ENCODE data around the gene VIPR1.
A peak's percentile ranks its signal among the peaks of the same experiment; 100 is the strongest.

The VIPR1 gene

DNA sequence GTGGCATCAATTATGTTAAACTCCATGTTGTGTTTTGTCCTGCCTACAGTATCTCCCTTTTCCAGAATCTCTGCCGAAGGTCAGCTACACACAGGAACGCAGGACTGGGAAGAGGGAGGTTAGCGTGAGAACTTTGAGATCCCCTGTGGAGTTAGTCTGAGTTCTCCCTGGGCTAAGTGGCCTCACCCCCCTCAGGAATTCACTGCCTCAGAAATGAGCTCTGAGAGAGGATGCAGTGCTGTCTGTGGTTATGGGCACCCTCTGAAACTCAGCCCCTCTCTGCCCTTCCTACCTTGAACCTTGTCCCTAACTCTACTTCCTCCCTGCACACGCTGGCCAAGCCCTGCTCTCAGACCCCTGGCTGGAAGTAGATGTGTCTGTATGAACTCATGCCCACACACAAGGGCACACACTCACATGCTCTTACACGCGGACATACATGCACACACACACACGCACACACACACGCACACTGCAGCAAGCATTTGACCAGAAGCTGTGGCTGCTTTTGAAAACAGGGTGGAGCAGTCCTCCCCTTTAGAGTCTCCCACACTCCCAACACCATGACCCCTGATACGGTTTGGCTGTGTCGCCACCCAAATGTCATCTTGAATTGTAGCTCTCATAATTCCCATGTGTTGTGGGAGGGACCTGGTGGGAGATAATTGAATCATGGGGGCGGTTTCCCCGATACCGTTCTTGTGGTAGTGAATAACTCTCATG lies 5.3 kb upstream of the VIPR1 start:
- Histone ChIP-seq H3K4me3 (ENCODE audit: low read length) (no peak overlapping the region), H3K56ac (ENCODE audit: low read length) (peak overlapping the region; percentile 17), H2BK15ac (replicated peaks; ENCODE audit: low read depth) (no peak overlapping the region), H2BK5ac (ENCODE audit: low read length) (no peak overlapping the region), H3K27me3 (ENCODE audit: insufficient read depth, low read length, poor library complexity) (peaks cover 4% of the 10 kb centered on the region), H4K5ac (ENCODE audit: low read length) (no peak overlapping the region), H3K79me1 (ENCODE audit: low read length) (no peaks in the 10 kb centered on the region), H3K36me3 (ENCODE audit: control insufficient read depth, insufficient read depth, low read length) (no peaks in the 10 kb centered on the region), H3K4me1 (ENCODE audit: control insufficient read depth, low read depth, low read length) (no peaks in the 10 kb centered on the region), H3K23ac (ENCODE audit: low read length) (no peak overlapping the region), H3K18ac (ENCODE audit: low read length) (no peak overlapping the region), H3K4me2 (ENCODE audit: low read length) (no peak overlapping the region), H3K9ac (ENCODE audit: low read length) (no peak overlapping the region), H2AK5ac (ENCODE audit: low read length) (no peak overlapping the region), H2BK120ac (ENCODE audit: low read depth, low read length) (no peak overlapping the region), H3K79me2 (ENCODE audit: control insufficient read depth, insufficient read depth, low read length) (no peaks in the 10 kb centered on the region), H3K27ac (ENCODE audit: low read depth, low read length) (no peak overlapping the region), H4K8ac (ENCODE audit: low read depth, low read length) (no peak overlapping the region), H3K4ac (ENCODE audit: low read depth, low read length) (no peak overlapping the region)
- WGBS (ENCODE audit: extremely low coverage, insufficient coverage, low lambda C conversion rate), result no CpG with 5 or more reads among the region's 13 CpGs
- peak; percentile 98 for DNase-seq

DNA sequence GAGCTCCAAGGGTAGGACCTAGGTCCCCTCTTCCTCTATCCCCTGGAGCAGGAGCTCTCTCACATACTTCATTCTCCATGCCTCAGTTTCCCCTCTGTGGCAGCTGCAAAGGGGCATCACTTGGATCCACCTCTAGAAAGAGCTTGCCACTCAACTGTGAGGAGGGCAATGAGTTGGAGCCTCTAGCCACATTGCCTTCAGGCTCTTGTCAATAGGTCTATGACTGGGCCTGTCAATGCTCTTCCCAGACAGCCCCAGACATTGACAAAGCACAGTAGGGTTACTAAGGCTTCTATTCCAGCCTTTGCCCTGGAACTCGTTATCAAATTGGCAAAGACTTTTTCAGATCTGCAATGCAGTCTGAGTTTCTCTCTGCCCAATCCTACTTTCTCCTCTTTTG lies 4.4 kb upstream of the VIPR1 start:
- Histone ChIP-seq H3K23ac (ENCODE audit: low read length) (no peak overlapping the region), H3K56ac (ENCODE audit: low read length) (no peak overlapping the region), H3K9ac (ENCODE audit: low read length) (no peak overlapping the region), H3K4me2 (ENCODE audit: low read length) (no peak overlapping the region), H2BK5ac (ENCODE audit: low read length) (no peak overlapping the region), H3K4me1 (ENCODE audit: control insufficient read depth, low read depth, low read length) (no peaks in the 10 kb centered on the region), H3K27me3 (ENCODE audit: insufficient read depth, low read length, poor library complexity) (peaks cover 4% of the 10 kb centered on the region), H3K27ac (ENCODE audit: low read depth, low read length) (no peak overlapping the region), H2BK15ac (replicated peaks; ENCODE audit: low read depth) (no peak overlapping the region), H3K79me1 (ENCODE audit: low read length) (no peaks in the 10 kb centered on the region), H2BK120ac (ENCODE audit: low read depth, low read length) (no peak overlapping the region), H3K79me2 (ENCODE audit: control insufficient read depth, insufficient read depth, low read length) (no peaks in the 10 kb centered on the region), H4K5ac (ENCODE audit: low read length) (no peak overlapping the region), H3K18ac (ENCODE audit: low read length) (no peak overlapping the region), H3K4me3 (ENCODE audit: low read length) (no peak overlapping the region), H2AK5ac (ENCODE audit: low read length) (peak overlapping the region; percentile 6), H4K8ac (ENCODE audit: low read depth, low read length) (no peak overlapping the region), H3K4ac (ENCODE audit: low read depth, low read length) (no peak overlapping the region), H3K36me3 (ENCODE audit: control insufficient read depth, insufficient read depth, low read length) (no peaks in the 10 kb centered on the region)
- no CpG with 5 or more reads among the region's 1 CpG for WGBS (ENCODE audit: extremely low coverage, insufficient coverage, low lambda C conversion rate)
- no peak for DNase-seq

DNA sequence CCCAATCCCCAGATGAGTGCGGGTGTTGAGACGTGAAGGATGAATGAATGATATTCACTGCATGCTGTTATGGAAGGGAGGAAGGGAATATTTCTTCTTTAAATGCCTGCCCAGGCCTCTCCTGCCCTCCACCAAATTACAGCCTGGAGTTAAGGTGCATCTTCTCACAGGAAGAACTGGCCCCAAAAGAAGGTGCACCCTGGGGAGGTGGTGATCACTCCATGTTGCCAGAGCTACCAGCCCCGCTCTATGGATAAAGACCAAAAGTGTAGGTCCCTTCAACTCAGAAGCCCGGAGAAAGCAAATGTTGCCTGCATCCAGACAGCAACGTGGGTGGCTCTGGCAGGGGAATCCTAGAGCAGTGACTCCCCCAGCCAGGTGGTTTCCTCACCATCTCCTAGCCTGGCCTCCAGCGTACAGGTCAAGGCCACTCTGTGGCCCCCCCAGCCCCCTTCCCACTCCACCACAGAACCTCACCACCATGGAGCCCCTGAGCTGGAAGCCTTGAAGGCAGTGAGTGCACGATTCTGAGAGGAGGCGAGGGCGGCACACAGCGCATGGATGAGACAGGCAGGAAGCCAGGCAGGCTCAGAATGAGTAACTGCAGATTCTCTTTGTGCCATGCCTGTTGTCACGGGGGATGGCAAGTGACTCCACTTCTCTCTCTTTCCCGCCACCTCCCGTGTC lies 3.5 kb upstream of the VIPR1 start:
- Histone ChIP-seq H4K8ac (ENCODE audit: low read depth, low read length) (no peak overlapping the region), H3K4ac (ENCODE audit: low read depth, low read length) (no peak overlapping the region), H2BK5ac (ENCODE audit: low read length) (no peak overlapping the region), H3K79me1 (ENCODE audit: low read length) (no peaks in the 10 kb centered on the region), H3K36me3 (ENCODE audit: control insufficient read depth, insufficient read depth, low read length) (no peaks in the 10 kb centered on the region), H4K5ac (ENCODE audit: low read length) (no peak overlapping the region), H2AK5ac (ENCODE audit: low read length) (no peak overlapping the region), H2BK120ac (ENCODE audit: low read depth, low read length) (no peak overlapping the region), H2BK15ac (replicated peaks; ENCODE audit: low read depth) (no peak overlapping the region), H3K4me2 (ENCODE audit: low read length) (no peak overlapping the region), H3K23ac (ENCODE audit: low read length) (no peak overlapping the region), H3K27ac (ENCODE audit: low read depth, low read length) (no peak overlapping the region), H3K79me2 (ENCODE audit: control insufficient read depth, insufficient read depth, low read length) (no peaks in the 10 kb centered on the region), H3K27me3 (ENCODE audit: insufficient read depth, low read length, poor library complexity) (peaks cover 4% of the 10 kb centered on the region), H3K9ac (ENCODE audit: low read length) (no peak overlapping the region), H3K4me1 (ENCODE audit: control insufficient read depth, low read depth, low read length) (no peaks in the 10 kb centered on the region), H3K18ac (ENCODE audit: low read length) (no peak overlapping the region), H3K4me3 (ENCODE audit: low read length) (no peak overlapping the region), H3K56ac (ENCODE audit: low read length) (no peak overlapping the region)
- DNase-seq, result no peak
- no CpG with 5 or more reads among the region's 13 CpGs for WGBS (ENCODE audit: extremely low coverage, insufficient coverage, low lambda C conversion rate)

DNA sequence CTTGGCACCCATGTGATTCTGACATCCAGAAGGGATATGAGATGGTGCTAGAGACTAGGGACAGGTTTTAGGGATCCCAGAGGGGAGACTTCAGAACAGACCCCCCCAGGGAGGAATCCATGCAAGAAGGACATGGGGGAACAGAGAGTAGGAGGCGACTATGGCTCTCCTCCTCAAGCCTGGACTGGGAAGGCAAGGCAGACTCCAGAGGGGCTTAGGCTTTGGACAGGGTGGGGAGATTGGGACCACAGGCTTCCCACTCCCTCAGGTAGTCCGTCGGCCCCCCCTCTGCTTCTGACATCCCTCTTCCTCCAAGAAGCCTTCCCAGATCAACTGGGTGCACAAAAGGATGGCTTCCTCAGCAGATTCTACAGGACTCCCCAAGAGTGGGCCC lies 3.0 kb upstream of the VIPR1 start:
- no peak overlapping the region for H3K4me3 ChIP-seq (ENCODE audit: low read length)
- no peaks in the 10 kb centered on the region for H3K79me1 ChIP-seq (ENCODE audit: low read length)
- H3K56ac ChIP-seq (ENCODE audit: low read length), result no peak overlapping the region
- no peak overlapping the region for H3K18ac ChIP-seq (ENCODE audit: low read length)
- no peak overlapping the region for H4K5ac ChIP-seq (ENCODE audit: low read length)
- no peaks in the 10 kb centered on the region for H3K79me2 ChIP-seq (ENCODE audit: control insufficient read depth, insufficient read depth, low read length)
- no CpG with 5 or more reads among the region's 3 CpGs for WGBS (ENCODE audit: extremely low coverage, insufficient coverage, low lambda C conversion rate)
- no peak overlapping the region for H3K23ac ChIP-seq (ENCODE audit: low read length)
- H4K8ac ChIP-seq (ENCODE audit: low read depth, low read length), result no peak overlapping the region
- H3K4ac ChIP-seq (ENCODE audit: low read depth, low read length), result no peak overlapping the region
- H2BK5ac ChIP-seq (ENCODE audit: low read length), result no peak overlapping the region
- H2BK15ac ChIP-seq (replicated peaks; ENCODE audit: low read depth), result no peak overlapping the region
- H2AK5ac ChIP-seq (ENCODE audit: low read length), result no peak overlapping the region
- H3K27ac ChIP-seq (ENCODE audit: low read depth, low read length), result no peak overlapping the region
- H3K9ac ChIP-seq (ENCODE audit: low read length), result no peak overlapping the region
- H3K4me2 ChIP-seq (ENCODE audit: low read length), result no peak overlapping the region
- no peak for DNase-seq
- peaks cover 4% of the 10 kb centered on the region for H3K27me3 ChIP-seq (ENCODE audit: insufficient read depth, low read length, poor library complexity)
- no peaks in the 10 kb centered on the region for H3K36me3 ChIP-seq (ENCODE audit: control insufficient read depth, insufficient read depth, low read length)
- H3K4me1 ChIP-seq (ENCODE audit: control insufficient read depth, low read depth, low read length), result no peaks in the 10 kb centered on the region
- no peak overlapping the region for H2BK120ac ChIP-seq (ENCODE audit: low read depth, low read length)

DNA sequence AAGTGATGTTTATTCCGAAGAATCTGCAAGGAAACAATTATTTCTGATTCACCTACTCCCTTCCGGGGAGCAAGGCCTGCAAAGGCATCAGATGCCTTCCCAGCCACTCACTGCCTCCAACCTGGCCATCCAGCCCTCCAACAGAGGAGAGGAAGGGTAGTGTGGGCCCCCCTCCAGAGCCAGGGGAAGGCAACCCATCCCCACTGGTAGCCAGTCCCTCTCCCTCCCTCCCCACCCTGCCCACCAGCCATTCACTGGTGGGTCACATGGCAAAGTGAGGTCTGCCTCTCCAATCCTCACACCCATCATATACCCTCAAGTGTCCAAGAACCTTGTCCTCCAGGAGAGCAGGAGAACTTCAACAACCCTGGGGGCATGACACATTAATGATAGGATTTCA lies 2.4 kb upstream of the VIPR1 start:
- DNase-seq, result no peak
- Histone ChIP-seq H3K4ac (ENCODE audit: low read depth, low read length) (no peak overlapping the region), H3K4me3 (ENCODE audit: low read length) (no peak overlapping the region), H4K5ac (ENCODE audit: low read length) (no peak overlapping the region), H3K27me3 (ENCODE audit: insufficient read depth, low read length, poor library complexity) (peaks cover 4% of the 10 kb centered on the region), H2AK5ac (ENCODE audit: low read length) (no peak overlapping the region), H4K8ac (ENCODE audit: low read depth, low read length) (no peak overlapping the region), H3K36me3 (ENCODE audit: control insufficient read depth, insufficient read depth, low read length) (no peaks in the 10 kb centered on the region), H3K9ac (ENCODE audit: low read length) (no peak overlapping the region), H3K27ac (ENCODE audit: low read depth, low read length) (no peak overlapping the region), H3K79me1 (ENCODE audit: low read length) (no peaks in the 10 kb centered on the region), H3K4me1 (ENCODE audit: control insufficient read depth, low read depth, low read length) (no peaks in the 10 kb centered on the region), H2BK15ac (replicated peaks; ENCODE audit: low read depth) (no peak overlapping the region), H2BK120ac (ENCODE audit: low read depth, low read length) (no peak overlapping the region), H3K56ac (ENCODE audit: low read length) (no peak overlapping the region), H3K18ac (ENCODE audit: low read length) (no peak overlapping the region), H3K23ac (ENCODE audit: low read length) (no peak overlapping the region), H2BK5ac (ENCODE audit: low read length) (no peak overlapping the region), H3K79me2 (ENCODE audit: control insufficient read depth, insufficient read depth, low read length) (no peaks in the 10 kb centered on the region), H3K4me2 (ENCODE audit: low read length) (no peak overlapping the region)
- WGBS (ENCODE audit: extremely low coverage, insufficient coverage, low lambda C conversion rate), result no CpG with 5 or more reads among the region's 2 CpGs
